NCI-H524 treated with DMSO at 0.1 percent for 48 hours (cell line): Measurements from ENCODE around the gene MACROD2.
A peak's percentile ranks its signal among the peaks of the same experiment; 100 is the strongest.

Experiments
- DNase-seq: peaks from one replicate; lab custom pipeline; 2025; lab: John Stamatoyannopoulos, UW

The MACROD2 gene

DNA sequence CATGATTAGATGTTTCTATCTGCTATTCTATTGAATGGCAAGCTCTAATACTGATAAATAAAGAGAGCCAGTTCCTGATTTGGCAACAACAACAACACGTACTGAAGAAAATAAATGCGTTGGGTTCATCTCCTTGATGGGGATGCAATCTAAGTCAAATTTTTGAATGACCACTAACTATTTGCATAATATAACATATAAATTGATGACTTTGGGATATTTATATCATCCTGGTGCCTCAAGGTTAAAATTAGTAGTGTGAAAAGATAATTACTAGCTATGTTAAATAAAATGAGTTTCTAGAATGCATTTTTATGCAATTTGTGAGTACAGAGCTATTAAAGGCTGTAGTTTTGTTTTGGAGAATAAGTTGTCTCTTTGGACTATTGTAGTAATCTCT is 1681.5 kb downstream of the MACROD2 start:
- DNase-seq: no peak

DNA sequence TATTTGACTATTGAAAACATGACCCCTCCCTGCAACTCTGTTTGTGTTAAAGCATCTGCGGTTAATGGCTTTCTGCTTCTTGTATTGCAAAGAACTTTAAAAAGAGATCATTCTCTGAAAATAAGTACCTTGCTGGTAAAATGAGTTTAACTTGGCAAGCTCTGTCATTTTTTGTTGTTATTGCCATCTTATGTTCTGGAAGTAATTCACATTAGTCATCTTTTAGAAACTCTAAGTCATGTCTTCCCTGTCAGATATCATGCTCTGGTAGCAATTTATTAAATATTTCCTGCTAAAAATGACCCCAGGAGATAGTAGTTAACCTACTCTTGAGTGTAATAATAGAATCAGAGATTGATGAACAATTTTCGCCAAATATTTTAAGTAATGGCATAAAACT is 1687.4 kb downstream of the MACROD2 start:
- DNase-seq: no peak

DNA sequence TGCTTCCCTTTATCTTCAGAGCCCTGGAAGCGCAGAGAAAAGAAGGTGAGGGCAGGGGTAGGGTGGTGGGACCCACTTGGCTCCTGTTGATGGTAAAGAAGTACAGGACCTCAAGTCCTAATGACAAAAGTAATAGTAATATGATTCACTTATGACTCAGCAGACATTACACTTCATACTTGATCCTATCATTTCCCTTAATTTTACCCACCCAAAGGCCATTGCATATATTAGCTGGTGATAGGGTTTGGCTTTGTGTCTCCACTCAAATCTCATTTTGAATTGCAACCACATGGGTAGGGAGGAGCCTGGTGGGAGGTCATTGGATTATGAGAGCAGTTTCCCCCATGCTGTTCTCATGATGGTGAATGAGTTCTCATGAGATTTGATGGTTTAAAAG is 1697.3 kb downstream of the MACROD2 start:
- no peak for DNase-seq

DNA sequence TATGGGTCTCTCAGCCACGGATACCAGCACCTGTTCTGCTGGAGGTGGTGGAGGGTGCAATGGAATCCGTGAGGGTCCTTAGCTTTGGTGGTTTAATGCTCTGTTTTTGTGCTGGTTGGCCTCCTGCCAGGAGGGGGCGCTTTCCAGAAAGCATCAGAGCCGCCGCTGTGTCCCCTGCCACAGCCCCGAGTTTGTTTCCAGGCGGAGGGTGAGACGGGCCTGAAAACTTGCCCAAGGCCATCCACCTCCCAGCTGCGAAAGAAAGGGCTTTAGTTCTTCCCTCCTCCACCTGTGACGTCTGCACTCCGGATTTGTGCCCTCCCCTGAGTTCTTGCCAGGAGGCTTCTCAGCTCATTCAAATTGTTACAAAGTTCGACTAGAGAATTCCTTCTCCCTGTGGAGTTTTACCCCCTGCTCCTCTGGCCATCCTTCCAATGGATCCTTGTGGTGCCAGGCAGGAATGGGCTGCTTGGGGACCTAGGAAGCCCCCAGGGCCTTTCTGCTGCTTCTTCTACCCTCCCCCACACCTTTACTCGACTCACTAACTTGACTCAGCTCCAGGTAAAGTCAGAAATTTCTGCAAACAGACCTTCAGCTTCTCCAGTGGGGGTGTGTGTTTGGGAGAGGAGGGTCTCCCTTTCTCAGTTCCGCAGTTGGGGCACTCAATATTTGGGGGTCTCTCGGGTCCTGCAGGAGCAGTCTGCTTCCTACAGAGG is 1704.3 kb downstream of the MACROD2 start:
- DNase-seq: no peak

DNA sequence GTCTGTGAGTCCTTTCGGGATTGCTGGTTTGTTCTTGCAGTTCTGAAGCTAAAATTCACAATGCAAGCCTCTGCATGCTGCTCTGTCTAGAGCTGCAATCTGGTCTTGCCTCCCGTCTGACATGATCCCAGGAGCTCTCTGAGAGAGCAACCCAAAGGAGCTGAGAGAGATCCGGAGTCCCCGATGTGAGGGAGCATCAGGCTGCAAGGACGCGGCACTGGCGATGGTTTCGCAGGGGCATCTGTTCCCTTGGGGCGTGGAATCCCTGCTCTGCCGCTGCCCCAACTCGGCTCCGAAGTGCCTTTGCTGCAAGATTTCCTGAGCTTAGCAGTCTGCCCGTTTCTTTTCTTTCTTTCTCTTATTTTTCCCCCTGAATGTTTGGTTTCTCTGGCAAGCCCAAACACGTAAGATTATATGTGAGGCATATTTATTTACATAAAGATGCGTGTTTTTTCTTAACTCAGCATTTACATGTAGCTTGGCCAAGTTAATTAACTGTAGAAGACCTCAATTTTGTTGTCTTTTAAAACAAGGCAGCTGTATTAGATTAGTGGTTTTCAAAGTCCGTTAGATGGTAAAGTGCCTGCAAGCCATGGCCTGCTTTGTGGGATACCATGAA is 1704.9 kb downstream of the MACROD2 start:
- no peak for DNase-seq

DNA sequence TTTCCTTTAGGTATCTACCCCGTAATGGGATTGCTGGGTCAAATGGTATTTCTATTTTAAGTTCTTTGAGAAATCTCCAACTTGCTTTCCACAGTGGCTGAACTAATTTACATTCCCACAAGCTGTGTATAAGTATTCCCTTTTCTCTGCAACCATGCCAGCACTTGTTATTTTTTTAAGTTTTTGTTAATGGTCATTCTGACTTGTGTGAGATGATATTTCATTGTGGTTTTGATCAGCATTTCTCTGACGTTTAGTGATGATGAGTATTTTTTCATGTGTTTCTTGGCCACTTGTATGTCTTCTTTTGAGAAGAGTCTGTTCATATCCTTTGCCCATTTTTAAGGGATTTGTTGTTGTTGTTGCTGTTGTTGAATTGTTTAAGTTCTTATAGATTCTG is 1706.8 kb downstream of the MACROD2 start:
- no peak for DNase-seq

DNA sequence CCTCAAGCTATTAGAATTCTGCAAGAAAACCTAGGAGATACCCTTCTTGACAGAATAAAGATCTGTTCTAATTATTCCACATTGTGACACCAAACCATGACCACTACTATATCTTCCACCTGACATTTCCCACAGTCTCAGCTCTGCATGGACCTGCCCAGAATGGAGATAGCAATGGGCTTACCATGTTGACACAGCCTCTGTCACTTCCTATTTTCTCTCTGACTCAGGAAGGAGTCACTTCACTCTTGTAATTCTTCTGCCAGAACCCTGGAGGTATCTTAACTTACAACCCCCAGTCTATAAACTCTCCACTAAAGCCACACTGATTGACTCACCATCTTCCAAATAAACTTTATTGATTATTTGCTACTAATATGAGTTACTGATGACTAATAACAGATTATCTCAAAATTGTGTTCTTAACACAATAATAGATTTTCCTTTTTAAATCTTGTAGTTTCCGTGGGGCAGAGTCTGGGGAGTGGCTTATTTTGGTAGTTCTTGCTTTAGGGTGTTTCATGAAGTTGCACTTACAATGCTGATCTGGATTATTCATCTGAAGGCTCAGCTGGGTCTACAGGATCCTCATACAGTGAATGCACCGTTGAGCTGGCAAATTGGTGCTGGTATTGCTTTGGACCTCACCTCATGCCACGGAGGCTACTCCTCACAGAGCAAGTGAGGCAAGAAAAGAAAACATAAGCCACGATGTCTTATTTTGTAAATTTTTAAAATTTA is 1708.0 kb downstream of the MACROD2 start:
- DNase-seq: no peak

DNA sequence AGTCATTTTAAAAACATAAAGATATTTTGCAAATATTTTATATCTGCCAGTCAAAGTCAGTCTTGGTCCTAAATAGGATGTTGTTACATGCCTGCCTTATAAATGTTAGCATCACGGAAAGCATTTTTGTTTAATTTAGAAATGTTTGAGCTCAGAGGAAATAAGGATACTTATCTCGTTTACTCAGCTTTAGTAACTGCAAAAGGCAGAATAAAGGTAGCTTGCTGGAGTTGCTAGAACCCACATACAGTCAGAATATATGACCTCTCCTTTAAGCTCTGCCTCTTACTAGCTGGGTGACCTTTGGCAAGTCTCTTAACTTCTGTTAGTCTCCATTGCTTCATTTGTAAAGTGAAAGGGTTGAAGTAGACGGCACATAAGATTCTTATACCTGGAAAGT is 1710.7 kb downstream of the MACROD2 start:
- DNase-seq: no peak

DNA sequence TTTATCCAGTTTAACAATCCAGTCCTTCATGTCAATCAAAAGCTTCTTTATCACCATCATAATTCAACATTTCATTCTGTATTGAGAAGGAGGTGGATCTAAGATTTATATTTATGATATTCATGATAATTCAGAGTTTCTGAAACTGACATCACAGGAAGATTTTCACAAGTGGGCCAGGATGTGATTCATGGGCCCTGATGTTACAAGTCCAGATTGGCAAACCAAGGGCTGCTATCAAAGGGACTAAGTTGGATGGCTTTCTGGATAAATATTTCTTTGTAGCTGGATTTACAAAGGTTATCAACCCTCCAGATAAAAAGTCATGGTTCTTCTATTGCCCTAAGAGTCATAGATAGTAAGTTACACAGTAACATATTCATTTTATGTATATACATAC is 1711.4 kb downstream of the MACROD2 start:
- no peak for DNase-seq

DNA sequence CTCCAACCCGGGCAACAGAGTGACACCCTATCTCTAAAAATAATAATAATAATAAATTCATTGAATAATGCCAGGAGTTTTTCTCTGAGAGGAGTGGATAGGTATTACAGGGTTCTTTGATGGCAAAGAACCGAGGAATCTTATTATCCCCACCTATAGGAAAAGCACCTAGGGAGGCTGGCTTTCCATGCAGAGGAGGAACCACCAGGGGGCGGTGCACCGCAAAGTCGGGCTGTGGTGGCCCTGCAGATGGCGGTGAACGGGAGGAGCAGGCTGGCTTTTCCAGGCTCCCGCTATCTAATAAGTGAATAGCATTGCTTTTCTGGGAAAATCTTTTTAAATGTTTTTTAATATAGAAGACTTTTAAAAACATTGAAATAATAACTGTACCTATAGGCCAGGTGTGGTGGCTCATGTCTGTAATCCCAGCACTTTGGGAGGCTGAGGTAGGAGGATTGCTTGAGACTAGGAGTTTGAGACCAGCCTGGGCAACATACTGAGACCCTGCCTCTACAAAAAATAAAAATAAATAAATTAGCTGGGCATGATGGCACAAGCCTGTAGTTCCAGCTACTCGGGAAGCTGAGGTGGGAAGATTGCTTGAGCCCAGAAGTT is 1713.8 kb downstream of the MACROD2 start:
- no peak for DNase-seq

DNA sequence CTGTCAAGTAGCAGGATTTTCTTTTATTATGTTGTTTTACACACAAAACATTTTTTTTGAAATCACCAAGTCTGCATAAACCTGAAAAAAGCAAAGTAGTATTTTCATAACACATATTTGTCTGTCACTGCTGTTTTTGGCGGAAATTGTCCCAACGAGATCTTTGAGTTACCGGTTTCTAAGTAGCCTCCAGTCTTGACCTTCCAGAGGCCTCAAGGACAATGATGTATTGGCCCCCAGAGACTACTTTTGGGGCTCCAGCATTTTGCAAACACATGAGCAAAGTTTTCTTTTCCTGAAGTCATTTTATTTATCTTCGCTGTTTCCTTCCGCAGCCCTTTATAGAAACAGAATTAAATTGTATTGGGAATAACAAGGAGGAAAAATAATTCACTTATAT is 1715.3 kb downstream of the MACROD2 start:
- DNase-seq: no peak

DNA sequence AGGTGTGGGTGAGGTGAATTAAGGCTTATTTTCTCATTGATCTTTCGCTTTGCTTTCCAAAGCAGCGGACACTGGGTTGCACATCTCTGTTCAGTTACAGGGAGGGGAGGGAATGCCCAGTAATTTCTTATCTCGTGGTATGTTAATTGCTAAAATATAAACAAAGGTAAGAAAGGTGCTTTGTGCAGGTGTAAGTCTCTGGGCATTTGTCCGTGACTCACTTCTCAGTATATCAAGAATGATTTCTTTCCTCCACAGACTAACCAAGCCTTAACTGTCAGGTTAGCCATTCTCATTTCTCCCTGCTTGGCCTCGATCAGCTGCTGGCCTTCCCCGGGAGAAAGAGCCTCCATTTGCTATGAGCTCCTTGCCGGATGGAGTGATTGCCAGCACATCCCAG is 1715.9 kb downstream of the MACROD2 start:
- DNase-seq: no peak

DNA sequence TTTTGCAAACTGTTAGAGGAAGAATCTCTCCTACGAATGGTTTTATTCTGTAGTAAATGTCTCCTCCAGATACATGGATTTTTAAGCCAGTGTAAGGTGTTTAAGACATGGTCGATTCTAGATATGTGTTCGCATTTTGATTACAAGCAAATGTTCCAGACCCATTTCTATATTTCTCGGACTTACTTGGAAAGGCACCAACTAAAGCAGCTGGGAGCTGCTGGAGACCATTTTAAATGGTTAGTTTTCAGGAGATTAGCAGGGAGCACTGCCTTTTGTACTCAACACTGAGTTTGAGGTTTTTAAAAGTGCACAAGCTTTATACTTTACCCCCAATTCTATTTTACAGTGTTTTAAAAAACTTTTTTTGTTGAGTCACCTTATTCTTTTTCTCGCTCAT is 1720.9 kb downstream of the MACROD2 start:
- no peak for DNase-seq

DNA sequence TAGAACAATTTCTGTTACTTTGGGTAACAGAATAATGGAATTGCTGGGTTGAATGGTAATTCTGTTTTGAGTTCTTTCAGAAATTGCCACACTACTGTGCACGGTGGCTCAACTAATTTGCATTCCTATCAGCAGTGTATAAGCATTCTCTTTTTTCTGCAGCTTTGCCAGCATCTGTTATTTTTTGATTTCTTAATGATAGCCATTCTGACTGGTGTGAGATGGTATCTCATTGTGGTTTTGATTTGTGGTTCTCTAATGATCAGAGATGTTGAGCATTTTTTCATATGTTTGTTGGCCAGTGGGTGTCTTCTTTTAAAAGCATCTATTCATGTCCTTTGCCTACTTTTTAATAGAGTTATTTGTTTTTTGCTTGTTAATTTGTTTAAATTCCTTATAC is 1731.1 kb downstream of the MACROD2 start:
- no peak for DNase-seq

DNA sequence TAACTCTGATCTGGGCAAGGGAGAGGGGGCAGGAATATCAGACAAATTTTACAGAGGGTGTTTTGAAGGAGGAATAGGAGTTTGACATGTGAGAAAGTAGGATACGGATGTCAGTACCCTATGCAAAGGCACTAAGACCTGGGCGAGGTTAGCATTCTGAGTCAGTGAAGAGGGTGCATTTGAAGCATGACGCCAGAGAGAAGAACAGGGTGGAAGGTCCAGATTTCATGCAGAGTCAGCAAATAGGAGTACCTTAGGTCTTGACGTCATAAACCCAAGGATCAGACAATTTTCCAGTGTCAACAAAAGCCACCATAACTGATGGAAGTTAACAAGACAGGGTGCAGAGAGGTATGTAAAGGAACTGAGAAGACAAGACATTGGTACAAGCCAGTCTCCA is 1738.7 kb downstream of the MACROD2 start:
- DNase-seq: no peak

DNA sequence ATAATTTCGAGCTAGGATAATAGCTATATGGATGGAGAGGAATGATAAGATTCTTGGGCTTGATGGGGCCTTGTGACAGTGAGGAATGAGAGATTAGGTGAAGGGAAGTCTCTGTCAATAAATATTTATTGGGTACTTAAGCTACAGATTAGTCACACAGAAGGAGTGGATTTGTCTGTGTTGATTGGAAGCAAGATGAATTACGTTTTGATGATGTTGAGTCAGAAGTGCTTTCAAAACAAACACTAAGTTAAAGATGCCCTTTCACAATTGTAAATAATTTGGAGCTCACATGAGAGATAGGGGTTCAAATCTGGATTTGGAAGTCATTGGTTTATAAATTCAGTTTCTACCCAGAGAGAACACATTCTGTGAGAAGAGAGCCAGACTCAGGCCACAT is 1743.7 kb downstream of the MACROD2 start:
- no peak for DNase-seq

DNA sequence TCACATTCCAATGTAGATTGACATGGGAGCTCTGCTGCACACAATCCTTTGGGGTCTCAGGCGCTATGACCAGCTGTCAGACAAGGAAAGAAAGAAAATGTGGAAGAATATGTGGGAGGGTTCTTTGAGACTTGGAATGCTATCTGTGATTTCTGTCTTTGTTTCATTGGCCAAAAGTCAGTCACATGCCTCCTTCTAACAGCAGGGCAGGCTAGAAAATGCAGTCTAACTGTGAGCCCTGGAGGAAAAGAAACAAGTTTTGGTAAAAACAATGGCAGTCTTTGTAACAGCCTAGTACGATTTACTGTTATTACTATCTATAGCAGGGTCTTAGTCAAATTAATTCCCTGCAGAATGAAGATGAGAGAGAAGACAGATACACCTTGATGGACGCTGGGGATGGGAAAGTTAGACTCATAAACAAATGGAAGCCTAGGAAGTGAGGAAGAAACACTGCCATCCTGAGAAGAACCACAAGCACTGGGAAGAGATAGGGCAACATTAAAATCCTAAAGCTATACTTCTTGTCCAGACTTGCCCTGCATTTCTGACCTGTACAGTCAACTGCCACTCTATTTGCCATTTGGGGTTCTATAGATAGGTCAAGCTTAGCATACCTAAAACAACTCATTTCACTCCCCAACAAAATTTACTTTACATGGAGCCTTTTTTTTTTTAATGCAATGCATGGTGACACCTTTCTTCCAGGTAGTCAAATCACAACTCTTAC is 1744.9 kb downstream of the MACROD2 start:
- DNase-seq: no peak

DNA sequence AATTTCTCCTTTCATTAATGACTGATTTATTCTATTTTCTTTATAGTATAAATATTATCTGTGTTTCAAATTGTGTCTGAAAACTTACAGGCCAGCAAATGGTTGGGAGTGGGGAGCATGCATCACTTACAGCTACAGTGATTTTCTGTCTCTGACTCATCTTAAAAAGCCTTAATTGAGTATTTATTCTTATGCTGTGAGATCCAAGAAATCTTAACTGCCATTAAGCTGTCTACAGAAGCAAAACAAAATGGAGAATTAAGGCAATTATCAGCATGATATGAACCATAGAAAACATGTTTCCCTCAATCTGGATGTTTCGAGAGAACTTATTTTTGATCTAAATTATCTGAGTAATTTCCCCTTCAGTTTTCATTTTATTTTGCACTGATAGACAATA is 1746.8 kb downstream of the MACROD2 start:
- DNase-seq: no peak

DNA sequence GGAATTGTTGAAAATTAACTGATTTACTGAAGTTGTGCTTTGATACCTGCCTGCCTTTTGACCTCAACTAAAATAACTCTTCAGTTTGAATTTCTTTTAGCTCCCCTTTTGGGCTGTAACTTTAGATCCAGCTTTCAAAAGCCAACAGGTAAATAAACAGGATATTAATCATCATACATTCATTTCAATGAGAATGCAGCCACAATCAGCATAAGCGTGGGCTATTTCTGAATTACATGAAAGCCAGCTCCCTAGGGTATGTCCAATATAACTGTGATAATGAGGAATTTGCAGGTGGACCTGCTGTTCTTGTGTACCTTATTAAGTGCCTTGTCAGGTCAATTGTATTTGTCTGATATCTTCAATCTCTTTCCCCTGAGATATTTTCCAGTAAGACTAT is 1747.3 kb downstream of the MACROD2 start:
- DNase-seq: no peak

DNA sequence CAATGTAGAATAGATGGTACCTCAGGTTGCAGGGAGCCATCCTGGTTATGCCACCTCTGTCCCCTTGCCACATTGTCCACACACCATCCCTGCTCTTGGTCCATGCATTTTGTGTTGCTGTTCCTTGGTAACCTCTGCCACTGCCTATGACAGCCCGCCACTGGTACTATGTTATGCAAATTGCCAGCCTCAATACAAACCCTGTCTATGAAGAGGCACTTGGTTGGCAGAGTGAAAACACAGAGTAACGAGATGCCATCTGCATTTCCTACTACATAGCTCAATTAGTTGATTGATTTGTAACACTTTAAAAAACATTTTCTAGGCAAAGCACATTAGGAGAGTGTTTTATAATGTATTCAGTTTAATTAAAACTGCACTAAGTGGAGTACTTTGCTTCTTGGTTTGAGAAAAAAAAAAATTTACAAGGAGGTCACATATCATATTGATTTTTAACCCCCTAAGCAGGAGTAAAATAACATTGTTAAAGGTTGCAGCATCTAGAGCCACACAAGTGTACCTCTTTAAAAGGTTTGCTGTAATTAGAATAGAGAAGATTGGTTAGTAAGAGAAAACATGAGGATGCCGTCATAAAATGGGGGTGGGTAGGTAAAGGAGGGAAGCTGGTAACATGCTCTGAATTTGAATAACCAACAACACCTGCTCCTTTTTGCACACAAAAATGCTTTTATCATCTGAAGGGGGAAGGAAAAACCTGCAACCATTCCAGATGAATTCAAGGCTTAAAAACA is 1760.9 kb downstream of the MACROD2 start:
- peak; percentile 71 for DNase-seq

DNA sequence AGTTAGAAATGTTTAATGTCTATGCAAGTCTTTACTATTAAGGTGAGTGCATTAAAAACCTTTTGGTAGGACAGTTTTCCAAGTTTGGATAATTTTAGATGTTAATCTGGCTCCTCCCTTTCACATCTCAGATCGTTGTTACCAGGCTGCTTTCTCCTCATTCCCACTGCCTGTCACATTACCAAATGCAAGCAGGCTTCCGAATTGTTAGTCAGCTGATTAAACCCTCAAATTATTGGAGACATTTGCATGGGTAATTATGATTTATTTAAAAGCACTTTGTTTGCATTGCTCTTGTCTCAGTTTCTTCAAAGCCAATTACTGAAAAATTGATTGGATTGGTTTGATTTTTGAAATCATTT is 1761.4 kb downstream of the MACROD2 start:
- DNase-seq: no peak

DNA sequence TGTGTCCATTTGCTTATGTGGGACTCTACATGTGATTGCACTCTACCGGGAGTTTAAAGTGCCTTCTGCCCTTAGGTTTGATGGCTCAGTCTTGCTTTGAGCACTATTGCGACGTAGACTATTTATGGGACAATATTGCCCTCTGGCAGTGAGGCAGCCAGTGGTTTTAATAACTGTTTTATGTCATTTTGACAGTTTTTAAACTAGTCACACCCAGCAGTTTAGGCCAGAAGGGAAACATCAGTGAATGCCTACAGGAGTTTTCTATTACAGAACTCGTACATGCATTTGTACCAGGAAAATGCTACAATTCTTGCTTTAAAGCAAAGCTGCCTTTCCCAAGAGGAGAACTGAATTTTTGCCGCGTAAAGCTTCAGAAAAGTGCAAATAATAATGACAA is 1764.3 kb downstream of the MACROD2 start:
- DNase-seq: peak; percentile 21
